ENCODE measurements around the gene PEPD.

- no peak for TF ChIP-seq CTCF (IDR thresholded peaks at IDR 0.05; ENCODE audit: poor library complexity, severe bottlenecking)
- TF ChIP-seq REST (IDR thresholded peaks at IDR 0.05; ENCODE audit: borderline replicate concordance): no peak
- TF ChIP-seq EZH2 (IDR thresholded peaks at IDR 0.05; ENCODE audit: borderline replicate concordance, insufficient read depth, low read length, poor library complexity, severe bottlenecking): no peak
- TF ChIP-seq SMC3 (conservative IDR thresholded peaks at IDR 0.05; ENCODE audit: poor library complexity): no peak
- no peak for TF ChIP-seq POLR2AphosphoS5 (IDR thresholded peaks at IDR 0.05)
- no peak for TF ChIP-seq RAD21 (conservative IDR thresholded peaks at IDR 0.05)
- TF ChIP-seq EP300 (conservative IDR thresholded peaks at IDR 0.05; ENCODE audit: poor library complexity, severe bottlenecking): no peak
Measured at GRCh38 chr19:33552928-33553279, 31.3 kb upstream of the PEPD start.
